Heart right ventricle (tissue), 16 donors: ENCODE results near the gene GTF2IRD1. TPM values are rescaled to one million over a fixed set of nuclear protein-coding genes. Genes with fewer than 3 reads are reported as not detected.
A peak's percentile ranks its signal among the peaks of the same experiment; 100 is the strongest.
"Not testable (repeated sequence)": the region's sequence is repeated elsewhere in the genome, so short reads cannot be mapped to it uniquely, and the experiment has no call there.

Experiments used
- ATAC-seq, 8 donors: fragments of 200-7000 bp; cut with Tn5 transposase; one replicate each; pipeline ENCODE4 v1.9.1; 2020; ENCODE audit warnings: mild to moderate bottlenecking in 8 of 8, moderate library complexity in 8 of 8, moderate number of reproducible peaks in 1 of 8
- DNase-seq, 2 donors: peaks; one replicate each; pipeline ENCODE4 v3.0.0-alpha.2; 2020
- H3K27ac ChIP-seq, 10 donors: fragments of 200-600 bp; sonication (generic) in 2 of 10; one replicate each; pipeline versions ENCODE4 v1.5.0 to v1.8.0; 2020 to 2022; ENCODE audit warnings: mild to moderate bottlenecking in 3 of 10
- H3K27me3 ChIP-seq, 7 donors: fragments of 200-600 bp; one replicate each; pipeline ENCODE4 v1.8.0; 2021 to 2022; ENCODE audit warnings: mild to moderate bottlenecking in 2 of 7
- H3K36me3 ChIP-seq, 9 donors: fragments of 200-600 bp; sonication (generic) in 1 of 9; one replicate each; pipeline versions ENCODE4 v1.5.0 to v1.8.0; 2020 to 2022; ENCODE audit warnings: mild to moderate bottlenecking in 2 of 9
- H3K4me1 ChIP-seq, 9 donors: fragments of 200-600 bp; sonication (generic) in 1 of 9; one replicate each; pipeline versions ENCODE4 v1.5.0 to v1.8.0; 2020 to 2022; ENCODE audit warnings: mild to moderate bottlenecking in 4 of 9
- H3K4me3 ChIP-seq, 10 donors: fragments of 200-600 bp; sonication (generic) in 2 of 10; one replicate each; pipeline versions ENCODE4 v1.5.0 to v1.8.0; 2020 to 2022; ENCODE audit warnings: mild to moderate bottlenecking in 7 of 10, moderate library complexity in 2 of 10
- H3K9me3 ChIP-seq, 11 donors: fragments of 200-600 bp in 10 of 11; sonication (generic) in 2 of 11; one replicate each; pipeline versions ENCODE4 v1.5.0 to v1.8.0; 2013 to 2022; ENCODE audit warnings: mild to moderate bottlenecking in 2 of 11, control low read depth in 1 of 11, moderate library complexity in 1 of 11
- CTCF ChIP-seq, 9 donors: fragments of 200-600 bp; sonication (generic) in 2 of 9; IDR thresholded peaks; one replicate each; pipeline versions ENCODE4 v1.5.0 to v1.8.0; 2021 to 2022; ENCODE audit warnings: antibody characterized with exemption in 9 of 9, mild to moderate bottlenecking in 5 of 9, moderate library complexity in 1 of 9
- WGBS, 2 donors: extraction: QIAGEN DNeasy Blood & Tissue Kit; methylation state at CpG; one replicate each; pipeline ENCODE4 v1.1.7; 2013; ENCODE audit warnings: inconsistent platforms in 1 of 2; 5-methylcytosine and 5-hydroxymethylcytosine counted together
- intact Hi-C, 10 donors: fragments of 100-400 bp; cut with DNase I; formaldehyde crosslinking; loops; one replicate each; pipeline versions ENCODE4 v1.11.1 to v1.14.2; 2022
- polyA plus RNA-seq, 2 donors: library from polyadenylated mRNA; stranded (reverse); fragments of 200-250 nt; gene quantifications; one replicate each; pipeline ENCODE4 v1.2.3, GENCODE V29; 2013
- total RNA-seq, 10 donors: library from RNA; stranded (reverse); fragmentation: NEBNext Ultra II Directional in 3 of 10; extraction: Animal tissue kit (Norgen Biotek cat#: 25700) in 3 of 10; gene quantifications; one replicate each; pipeline versions ENCODE4 v1.2.1 to v1.2.4, GENCODE V29; 2021 to 2023
- donor health status: Arrhythmogenic right ventricular cardiomyopathy.
- donor health status: ischemic (EF 13 %, LVEDD 7.1; RV severe dilation, severe dysfunction).
- donor health status: healthy with polysubstance abuse.
- donor health status: DM: no; HTN: yes; CAD: no.
- donor health status: DM: no; HTN: no; CAD: no.
- donor health status: ischemic (EF 25% LVEDD 6.9; RV normal size, moderate dysfunction).
- donor health status: ischemic (EF 25% LVEDD 5.7; RV mildly dilated, moderate dysfunction).
- donor health status: healthy.
- donor health status: DM: yes; HTN: yes; CAD: no.
- donor health status: Ischemic cardiomyopathy.
- donor health status: ischemic (EF 35%, LVEDD 5.7; RV mildly dilated, moderate dysfunction).
- donor health status: nonischemic (EF 11% LVEDD 7.7; RV severe dilation, severe dysfunction).
- donor health status: DM: yes; HTN: yes; CAD: no.
- donor health status: PGD.
- donor health status: ischemic (EF 29% LVEDD 5.4; RV normal size, mild dysfunction).
- donor health status: nonischemic (EF 23%, LVEDD 6.1; RV moderate dilation, normal function).

The GTF2IRD1 gene
- total and polyA plus RNA-seq, 12 donors: 11.7 to 36.6 (median 18.0) TPM

GRCh38 chr7:74489997-74490945 lies 36.6 kb downstream of the GTF2IRD1 start:
- ATAC-seq: peak in 2 of 8 donors; percentile 7 to 29
- peaks cover 0 to 3% (median 0%) of the 10 kb centered on the region in 9 donors for H3K36me3 ChIP-seq
- H3K4me3 ChIP-seq: no peak overlapping the region
- peaks cover 0 to 9% (median 0%) of the 10 kb centered on the region in 11 donors for H3K9me3 ChIP-seq
- no peaks in the 10 kb centered on the region for H3K27me3 ChIP-seq
- DNase-seq: no peak
- no peak overlapping the region for H3K27ac ChIP-seq
- TF ChIP-seq CTCF (IDR thresholded peaks at IDR 0.05): no peak
- 83 to 85% methylated on average over 19 of the region's 19 CpGs for WGBS, 2 donors
- intact Hi-C loops: loop anchor here in 1 of 10 donors (10.0 kb wide), 1 partner anchor 55 kb away; no protein-coding TSS in a partner anchor
- H3K4me1 ChIP-seq: peaks cover 0 to 14% (median 4%) of the 10 kb centered on the region in 9 donors

DNA sequence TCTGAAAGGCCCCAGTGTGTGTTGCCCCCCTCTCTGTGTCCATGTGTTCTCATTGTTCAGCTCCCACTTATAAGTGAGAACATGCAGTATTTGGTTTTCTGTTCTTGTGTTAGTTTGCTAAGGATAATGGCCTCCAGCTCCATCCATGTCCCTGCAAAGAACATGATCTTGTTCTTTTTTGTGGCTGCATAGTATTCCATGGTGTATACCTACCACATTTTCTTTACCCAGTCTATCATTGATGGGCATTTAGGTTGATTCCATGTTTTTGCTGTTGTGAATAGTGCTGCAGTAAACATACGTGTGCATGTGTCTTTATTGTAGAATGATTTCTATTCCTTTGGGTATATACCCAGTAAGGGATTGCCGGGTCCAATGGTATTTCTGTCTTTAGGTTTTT lies 37.8 kb downstream of the GTF2IRD1 start:
- 97 to 100% methylated on average over 2 of the region's 2 CpGs for WGBS, 2 donors
- H3K9me3 ChIP-seq, ATAC-seq, H3K4me3 ChIP-seq, intact Hi-C loops, H3K27ac ChIP-seq, H3K36me3 ChIP-seq, H3K27me3 ChIP-seq, DNase-seq: not testable (repeated sequence)
- peaks cover 0 to 14% (median 9%) of the 10 kb centered on the region in 9 donors for H3K4me1 ChIP-seq

DNA sequence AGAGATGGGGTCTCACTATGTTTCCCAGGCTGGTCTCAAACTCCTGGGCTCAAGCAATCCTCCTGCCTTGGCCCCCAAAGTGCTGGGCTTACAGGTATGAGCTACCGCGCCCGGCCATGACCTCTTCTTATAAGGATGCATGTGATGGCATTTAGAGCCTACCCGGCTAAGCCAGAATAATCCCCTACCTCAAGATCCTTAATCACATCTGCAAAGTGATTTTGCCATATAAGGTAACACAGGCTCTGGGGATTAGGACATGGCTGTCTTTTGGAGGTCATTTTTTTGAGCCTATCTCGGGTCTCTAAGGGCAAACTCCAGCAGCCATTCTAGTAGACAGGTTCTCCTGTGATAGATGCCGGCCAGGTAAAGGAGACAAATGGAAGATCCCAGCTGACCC lies 39.6 kb downstream of the GTF2IRD1 start:
- no peak for DNase-seq

DNA sequence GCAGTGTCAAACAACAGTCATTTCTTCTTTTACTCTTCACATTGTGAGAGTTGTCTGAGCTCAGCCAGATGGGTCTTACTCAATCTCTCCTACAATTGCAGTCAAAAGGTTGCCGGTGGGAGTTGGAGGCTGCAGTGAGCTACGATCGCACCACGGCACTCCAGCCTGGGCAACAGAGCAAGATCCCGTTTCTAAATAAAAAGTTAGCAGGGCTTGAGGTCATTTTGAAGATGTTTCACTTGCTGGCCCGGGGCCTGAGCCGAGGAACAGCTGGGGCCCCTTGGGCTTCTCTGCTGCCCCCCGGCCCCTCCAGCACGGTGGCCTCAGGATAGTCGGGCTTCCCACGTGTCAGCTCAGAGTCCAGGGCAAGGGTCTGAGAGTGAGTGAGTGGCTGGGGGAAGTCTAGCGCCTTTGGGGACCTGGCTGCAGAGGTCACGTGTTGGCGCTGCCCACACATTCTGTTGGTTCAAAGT lies 40.4 kb downstream of the GTF2IRD1 start:
- Histone ChIP-seq H3K9me3 (peaks cover 0 to 9% (median 0%) of the 10 kb centered on the region in 11 donors), H3K36me3 (peaks cover 0 to 3% (median 0%) of the 10 kb centered on the region in 9 donors), H3K4me1 (peaks cover 0 to 20% (median 9%) of the 10 kb centered on the region in 9 donors), H3K4me3 (no peak overlapping the region), H3K27me3 (no peaks in the 10 kb centered on the region), H3K27ac (no peak overlapping the region)
- 86 to 91% methylated on average over 14 of the region's 14 CpGs for WGBS, 2 donors
- no peak for TF ChIP-seq CTCF (IDR thresholded peaks at IDR 0.05)
- ATAC-seq (no peak), DNase-seq (no peak)
- intact Hi-C loops: no loop called here

More for the DNA sequence above, 39.6 kb downstream of the GTF2IRD1 start:
- H3K4me1 ChIP-seq: peaks cover 0 to 14% (median 9%) of the 10 kb centered on the region in 9 donors
- ATAC-seq: no peak
- WGBS, 2 donors: 95 to 98% methylated on average over 6 of the region's 6 CpGs
- H3K27ac ChIP-seq: no peak overlapping the region
- no peaks in the 10 kb centered on the region for H3K27me3 ChIP-seq
- peaks cover 0 to 9% (median 0%) of the 10 kb centered on the region in 11 donors for H3K9me3 ChIP-seq
- H3K36me3 ChIP-seq: peaks cover 0 to 3% (median 0%) of the 10 kb centered on the region in 9 donors
- intact Hi-C loops: no loop called here
- H3K4me3 ChIP-seq: no peak overlapping the region
- no peak for TF ChIP-seq CTCF (IDR thresholded peaks at IDR 0.05)
